ENCODE measurements around the gene GSK3A. TPM values are rescaled to one million over a fixed set of nuclear protein-coding genes. Genes with fewer than 3 reads are reported as not detected.

Gene GSK3A
- total RNA-seq, 1 experiment from 2014 or later, result 50.8 TPM

DNA sequence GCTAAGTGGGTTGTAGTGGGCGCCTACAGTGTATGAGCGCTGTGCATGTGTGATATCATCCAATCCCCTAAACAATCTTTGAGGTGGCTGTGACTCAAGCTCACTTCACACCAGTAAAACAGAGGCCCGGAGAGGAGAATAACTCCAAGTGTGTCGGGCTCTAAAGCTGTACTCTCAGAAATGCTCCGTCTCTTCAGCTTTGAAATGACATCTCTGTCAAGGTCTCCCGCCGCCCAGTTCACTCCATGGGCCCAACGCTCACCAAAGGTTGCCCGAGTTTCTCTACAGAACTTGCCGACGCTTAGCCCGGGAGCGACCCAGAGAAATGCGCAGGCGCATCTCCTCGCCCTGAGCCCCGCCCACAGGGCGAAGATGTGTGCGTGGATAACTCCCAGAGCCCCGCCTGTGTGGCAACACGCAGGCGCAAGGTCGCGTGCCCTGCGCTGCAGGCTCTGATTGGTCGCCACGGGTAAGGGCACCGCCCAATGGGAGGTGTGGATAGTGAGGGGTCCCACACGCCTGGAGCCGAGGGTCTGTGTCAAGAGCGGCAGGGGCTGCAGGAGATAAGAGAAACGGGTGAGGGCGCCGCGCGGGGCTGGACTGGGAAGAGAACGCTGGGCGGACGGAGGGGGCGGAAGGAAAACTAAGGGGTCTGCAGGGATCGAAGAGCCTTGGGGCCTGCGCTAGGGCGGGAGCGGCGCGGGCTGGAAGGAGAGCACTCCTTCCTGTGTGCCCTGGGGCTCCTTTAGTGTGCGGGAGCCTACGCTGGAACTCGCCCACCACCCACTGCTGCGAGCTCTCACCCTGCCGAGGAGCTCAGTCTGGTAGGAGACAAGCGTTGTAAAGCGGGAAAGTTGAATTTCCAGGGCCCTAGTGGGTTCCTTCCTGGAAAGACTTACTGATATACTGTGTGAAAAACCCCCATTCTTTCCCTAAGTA lies 22.3 kb downstream of the GSK3A start, which contains the start of gene ZNF526 (continued):
- TF ChIP-seq, protein P1, sequence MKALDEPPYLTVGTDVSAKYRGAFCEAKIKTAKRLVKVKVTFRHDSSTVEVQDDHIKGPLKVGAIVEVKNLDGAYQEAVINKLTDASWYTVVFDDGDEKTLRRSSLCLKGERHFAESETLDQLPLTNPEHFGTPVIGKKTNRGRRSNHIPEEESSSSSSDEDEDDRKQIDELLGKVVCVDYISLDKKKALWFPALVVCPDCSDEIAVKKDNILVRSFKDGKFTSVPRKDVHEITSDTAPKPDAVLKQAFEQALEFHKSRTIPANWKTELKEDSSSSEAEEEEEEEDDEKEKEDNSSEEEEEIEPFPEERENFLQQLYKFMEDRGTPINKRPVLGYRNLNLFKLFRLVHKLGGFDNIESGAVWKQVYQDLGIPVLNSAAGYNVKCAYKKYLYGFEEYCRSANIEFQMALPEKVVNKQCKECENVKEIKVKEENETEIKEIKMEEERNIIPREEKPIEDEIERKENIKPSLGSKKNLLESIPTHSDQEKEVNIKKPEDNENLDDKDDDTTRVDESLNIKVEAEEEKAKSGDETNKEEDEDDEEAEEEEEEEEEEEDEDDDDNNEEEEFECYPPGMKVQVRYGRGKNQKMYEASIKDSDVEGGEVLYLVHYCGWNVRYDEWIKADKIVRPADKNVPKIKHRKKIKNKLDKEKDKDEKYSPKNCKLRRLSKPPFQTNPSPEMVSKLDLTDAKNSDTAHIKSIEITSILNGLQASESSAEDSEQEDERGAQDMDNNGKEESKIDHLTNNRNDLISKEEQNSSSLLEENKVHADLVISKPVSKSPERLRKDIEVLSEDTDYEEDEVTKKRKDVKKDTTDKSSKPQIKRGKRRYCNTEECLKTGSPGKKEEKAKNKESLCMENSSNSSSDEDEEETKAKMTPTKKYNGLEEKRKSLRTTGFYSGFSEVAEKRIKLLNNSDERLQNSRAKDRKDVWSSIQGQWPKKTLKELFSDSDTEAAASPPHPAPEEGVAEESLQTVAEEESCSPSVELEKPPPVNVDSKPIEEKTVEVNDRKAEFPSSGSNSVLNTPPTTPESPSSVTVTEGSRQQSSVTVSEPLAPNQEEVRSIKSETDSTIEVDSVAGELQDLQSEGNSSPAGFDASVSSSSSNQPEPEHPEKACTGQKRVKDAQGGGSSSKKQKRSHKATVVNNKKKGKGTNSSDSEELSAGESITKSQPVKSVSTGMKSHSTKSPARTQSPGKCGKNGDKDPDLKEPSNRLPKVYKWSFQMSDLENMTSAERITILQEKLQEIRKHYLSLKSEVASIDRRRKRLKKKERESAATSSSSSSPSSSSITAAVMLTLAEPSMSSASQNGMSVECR (CRISPR knock-in tag; IDR thresholded peaks at IDR 0.05; ENCODE audit: borderline replicate concordance), result peak; percentile 69; the same call in 1 of the 2 replicates
- no peak for TF ChIP-seq ZNF219 (CRISPR knock-in tag; IDR thresholded peaks at IDR 0.05; ENCODE audit: borderline replicate concordance)
- TF ChIP-seq CREM (CRISPR knock-in tag; IDR thresholded peaks at IDR 0.05), result peak; percentile 59; the same call in 1 of the 2 replicates
- TF ChIP-seq, protein P2, sequence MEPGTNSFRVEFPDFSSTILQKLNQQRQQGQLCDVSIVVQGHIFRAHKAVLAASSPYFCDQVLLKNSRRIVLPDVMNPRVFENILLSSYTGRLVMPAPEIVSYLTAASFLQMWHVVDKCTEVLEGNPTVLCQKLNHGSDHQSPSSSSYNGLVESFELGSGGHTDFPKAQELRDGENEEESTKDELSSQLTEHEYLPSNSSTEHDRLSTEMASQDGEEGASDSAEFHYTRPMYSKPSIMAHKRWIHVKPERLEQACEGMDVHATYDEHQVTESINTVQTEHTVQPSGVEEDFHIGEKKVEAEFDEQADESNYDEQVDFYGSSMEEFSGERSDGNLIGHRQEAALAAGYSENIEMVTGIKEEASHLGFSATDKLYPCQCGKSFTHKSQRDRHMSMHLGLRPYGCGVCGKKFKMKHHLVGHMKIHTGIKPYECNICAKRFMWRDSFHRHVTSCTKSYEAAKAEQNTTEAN (CRISPR knock-in tag; IDR thresholded peaks at IDR 0.05), result 0 out of 2 replicates have a peak, but pooled peaks have one; percentile 40

DNA sequence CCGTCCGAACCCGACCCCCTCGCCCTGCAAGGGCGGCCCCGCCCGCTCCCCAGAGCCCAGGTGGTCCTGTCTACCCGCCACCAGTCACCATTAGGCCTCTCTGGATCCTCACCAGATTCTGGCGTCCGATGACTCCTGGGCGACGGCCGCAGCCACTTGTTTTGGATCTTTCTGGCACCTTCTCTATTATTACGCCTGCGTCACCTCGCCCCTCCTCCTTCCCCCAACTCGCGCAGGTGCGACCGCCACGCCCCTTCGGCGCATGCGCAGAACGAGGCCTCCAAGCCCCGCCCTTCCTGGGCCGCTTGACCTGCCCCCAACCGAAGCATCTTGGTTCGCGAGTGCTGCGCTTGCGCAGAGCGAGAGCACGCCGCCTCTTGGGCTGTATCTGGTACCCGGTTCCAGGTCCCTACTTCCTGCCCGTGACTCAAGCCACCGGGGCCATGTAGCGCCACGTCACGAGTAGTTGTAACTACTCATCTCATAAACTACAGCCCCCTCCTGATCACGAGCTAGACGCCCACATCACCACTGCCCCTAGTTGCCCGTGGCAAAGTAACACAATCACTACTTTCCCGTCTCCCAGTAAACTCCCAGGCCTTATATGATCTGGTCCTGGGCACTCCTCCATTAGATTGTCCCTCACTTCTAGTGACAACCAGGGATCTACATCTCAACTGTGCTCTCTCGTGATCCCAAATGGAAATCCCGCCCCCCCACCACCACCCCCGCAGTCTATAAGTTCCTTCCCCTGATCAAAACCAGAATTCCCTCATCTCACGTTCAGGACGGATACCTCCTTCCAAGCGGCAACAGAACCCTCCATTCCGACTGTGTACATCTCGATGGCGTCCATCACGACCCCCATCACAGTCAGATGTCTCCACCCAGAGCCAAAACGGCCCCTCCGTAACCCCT lies 24.6 kb downstream of the GSK3A start, which contains the start of gene DEDD2:
Gene DEDD2, minus strand, starts transcription at position 158 of the 918 bp plus-strand sequence. CDS start 670 bp downstream, outside the sequence.
- peak within 1 kb of the TSS; percentile 96 for H3K27ac Mint-ChIP-seq
- peak within 1 kb of the TSS; percentile 97 for H3K4me3 Mint-ChIP-seq
- TF ChIP-seq ZNF671 (CRISPR knock-in tag; IDR thresholded peaks at IDR 0.05), result no peak
- TF ChIP-seq IRF2 (CRISPR knock-in tag; IDR thresholded peaks at IDR 0.05; ENCODE audit: borderline replicate concordance, low read depth), result no peak
- TF ChIP-seq, protein P3, sequence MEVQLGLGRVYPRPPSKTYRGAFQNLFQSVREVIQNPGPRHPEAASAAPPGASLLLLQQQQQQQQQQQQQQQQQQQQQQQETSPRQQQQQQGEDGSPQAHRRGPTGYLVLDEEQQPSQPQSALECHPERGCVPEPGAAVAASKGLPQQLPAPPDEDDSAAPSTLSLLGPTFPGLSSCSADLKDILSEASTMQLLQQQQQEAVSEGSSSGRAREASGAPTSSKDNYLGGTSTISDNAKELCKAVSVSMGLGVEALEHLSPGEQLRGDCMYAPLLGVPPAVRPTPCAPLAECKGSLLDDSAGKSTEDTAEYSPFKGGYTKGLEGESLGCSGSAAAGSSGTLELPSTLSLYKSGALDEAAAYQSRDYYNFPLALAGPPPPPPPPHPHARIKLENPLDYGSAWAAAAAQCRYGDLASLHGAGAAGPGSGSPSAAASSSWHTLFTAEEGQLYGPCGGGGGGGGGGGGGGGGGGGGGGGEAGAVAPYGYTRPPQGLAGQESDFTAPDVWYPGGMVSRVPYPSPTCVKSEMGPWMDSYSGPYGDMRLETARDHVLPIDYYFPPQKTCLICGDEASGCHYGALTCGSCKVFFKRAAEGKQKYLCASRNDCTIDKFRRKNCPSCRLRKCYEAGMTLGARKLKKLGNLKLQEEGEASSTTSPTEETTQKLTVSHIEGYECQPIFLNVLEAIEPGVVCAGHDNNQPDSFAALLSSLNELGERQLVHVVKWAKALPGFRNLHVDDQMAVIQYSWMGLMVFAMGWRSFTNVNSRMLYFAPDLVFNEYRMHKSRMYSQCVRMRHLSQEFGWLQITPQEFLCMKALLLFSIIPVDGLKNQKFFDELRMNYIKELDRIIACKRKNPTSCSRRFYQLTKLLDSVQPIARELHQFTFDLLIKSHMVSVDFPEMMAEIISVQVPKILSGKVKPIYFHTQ (CRISPR knock-in tag; IDR thresholded peaks at IDR 0.05), result no peak
- TF ChIP-seq, protein P4, sequence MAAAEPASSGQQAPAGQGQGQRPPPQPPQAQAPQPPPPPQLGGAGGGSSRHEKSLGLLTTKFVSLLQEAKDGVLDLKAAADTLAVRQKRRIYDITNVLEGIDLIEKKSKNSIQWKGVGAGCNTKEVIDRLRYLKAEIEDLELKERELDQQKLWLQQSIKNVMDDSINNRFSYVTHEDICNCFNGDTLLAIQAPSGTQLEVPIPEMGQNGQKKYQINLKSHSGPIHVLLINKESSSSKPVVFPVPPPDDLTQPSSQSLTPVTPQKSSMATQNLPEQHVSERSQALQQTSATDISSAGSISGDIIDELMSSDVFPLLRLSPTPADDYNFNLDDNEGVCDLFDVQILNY (CRISPR knock-in tag; IDR thresholded peaks at IDR 0.05), result no peak
- TF ChIP-seq, protein P5, sequence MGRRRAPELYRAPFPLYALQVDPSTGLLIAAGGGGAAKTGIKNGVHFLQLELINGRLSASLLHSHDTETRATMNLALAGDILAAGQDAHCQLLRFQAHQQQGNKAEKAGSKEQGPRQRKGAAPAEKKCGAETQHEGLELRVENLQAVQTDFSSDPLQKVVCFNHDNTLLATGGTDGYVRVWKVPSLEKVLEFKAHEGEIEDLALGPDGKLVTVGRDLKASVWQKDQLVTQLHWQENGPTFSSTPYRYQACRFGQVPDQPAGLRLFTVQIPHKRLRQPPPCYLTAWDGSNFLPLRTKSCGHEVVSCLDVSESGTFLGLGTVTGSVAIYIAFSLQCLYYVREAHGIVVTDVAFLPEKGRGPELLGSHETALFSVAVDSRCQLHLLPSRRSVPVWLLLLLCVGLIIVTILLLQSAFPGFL (CRISPR knock-in tag; IDR thresholded peaks at IDR 0.05; ENCODE audit: borderline replicate concordance), result no peak
- TF ChIP-seq SOX15 (CRISPR knock-in tag; IDR thresholded peaks at IDR 0.05), result no peak
- TF ChIP-seq NR1H2 (CRISPR knock-in tag; IDR thresholded peaks at IDR 0.05), result no peak
- no peak for TF ChIP-seq NFE2L1 (CRISPR knock-in tag; IDR thresholded peaks at IDR 0.05)
- TF ChIP-seq, protein P6, sequence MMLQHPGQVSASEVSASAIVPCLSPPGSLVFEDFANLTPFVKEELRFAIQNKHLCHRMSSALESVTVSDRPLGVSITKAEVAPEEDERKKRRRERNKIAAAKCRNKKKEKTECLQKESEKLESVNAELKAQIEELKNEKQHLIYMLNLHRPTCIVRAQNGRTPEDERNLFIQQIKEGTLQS (CRISPR knock-in tag; conservative IDR thresholded peaks at IDR 0.05), result no peak
- TF ChIP-seq, protein P7, sequence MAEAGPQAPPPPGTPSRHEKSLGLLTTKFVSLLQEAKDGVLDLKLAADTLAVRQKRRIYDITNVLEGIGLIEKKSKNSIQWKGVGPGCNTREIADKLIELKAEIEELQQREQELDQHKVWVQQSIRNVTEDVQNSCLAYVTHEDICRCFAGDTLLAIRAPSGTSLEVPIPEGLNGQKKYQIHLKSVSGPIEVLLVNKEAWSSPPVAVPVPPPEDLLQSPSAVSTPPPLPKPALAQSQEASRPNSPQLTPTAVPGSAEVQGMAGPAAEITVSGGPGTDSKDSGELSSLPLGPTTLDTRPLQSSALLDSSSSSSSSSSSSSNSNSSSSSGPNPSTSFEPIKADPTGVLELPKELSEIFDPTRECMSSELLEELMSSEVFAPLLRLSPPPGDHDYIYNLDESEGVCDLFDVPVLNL (CRISPR knock-in tag; IDR thresholded peaks at IDR 0.05; ENCODE audit: borderline replicate concordance, low read depth), result no peak
- 0 out of 2 replicates have a peak, but pooled peaks have one; percentile 62 for TF ChIP-seq SP1 (CRISPR knock-in tag; conservative IDR thresholded peaks at IDR 0.05)
- no peak for TF ChIP-seq ZNF263 (CRISPR knock-in tag; IDR thresholded peaks at IDR 0.05; ENCODE audit: low read depth)
- TF ChIP-seq CREM (CRISPR knock-in tag; IDR thresholded peaks at IDR 0.05), result 0 out of 2 replicates have a peak, but pooled peaks have one; percentile 42
- no peak for TF ChIP-seq GRHL2 (CRISPR knock-in tag; IDR thresholded peaks at IDR 0.05; ENCODE audit: insufficient replicate concordance, severe bottlenecking)
- peak; percentile 85; the same call in 1 of the 2 replicates for TF ChIP-seq ZNF121 (CRISPR knock-in tag; IDR thresholded peaks at IDR 0.05)
- TF ChIP-seq JUN (CRISPR knock-in tag; IDR thresholded peaks at IDR 0.05), result 0 out of 2 replicates have a peak, but pooled peaks have one; percentile 32

More for the DNA sequence above, 24.6 kb downstream of the GSK3A start, which contains the start of gene DEDD2:
- peaks cover 40% of the 10 kb centered on the region for H3K4me1 Mint-ChIP-seq
- ATAC-seq (peak; percentile 64), DNase-seq (ENCODE audit: low spot score) (peak; percentile 99)
- H3K9me3 Mint-ChIP-seq, result no peaks in the 10 kb centered on the region
- ChIA-PET POLR2A (interaction anchor here (0.7 to 1.1 kb wide), 2 partner anchors 82 to 83 kb away, joined by 3 read pairs; no protein-coding TSS in a partner anchor), CTCF (interaction anchor here (0.9 to 1.2 kb wide), 7 partner anchors 12 to 189 kb away, joined by 3 to 6 read pairs (median 3); no protein-coding TSS in a partner anchor)
- peaks cover 36% of the 10 kb centered on the region for H3K36me3 Mint-ChIP-seq
- no peaks in the 10 kb centered on the region; the same call in 1 of the 2 replicates for H3K27me3 Mint-ChIP-seq (ENCODE audit: low read depth)

Data from WTC11 (cell line).